ENCODE results near the gene CACNB4.
"Not testable (repeated sequence)": the region's sequence is repeated elsewhere in the genome, so short reads cannot be mapped to it uniquely, and the experiment has no call there.

The CACNB4 gene

DNA sequence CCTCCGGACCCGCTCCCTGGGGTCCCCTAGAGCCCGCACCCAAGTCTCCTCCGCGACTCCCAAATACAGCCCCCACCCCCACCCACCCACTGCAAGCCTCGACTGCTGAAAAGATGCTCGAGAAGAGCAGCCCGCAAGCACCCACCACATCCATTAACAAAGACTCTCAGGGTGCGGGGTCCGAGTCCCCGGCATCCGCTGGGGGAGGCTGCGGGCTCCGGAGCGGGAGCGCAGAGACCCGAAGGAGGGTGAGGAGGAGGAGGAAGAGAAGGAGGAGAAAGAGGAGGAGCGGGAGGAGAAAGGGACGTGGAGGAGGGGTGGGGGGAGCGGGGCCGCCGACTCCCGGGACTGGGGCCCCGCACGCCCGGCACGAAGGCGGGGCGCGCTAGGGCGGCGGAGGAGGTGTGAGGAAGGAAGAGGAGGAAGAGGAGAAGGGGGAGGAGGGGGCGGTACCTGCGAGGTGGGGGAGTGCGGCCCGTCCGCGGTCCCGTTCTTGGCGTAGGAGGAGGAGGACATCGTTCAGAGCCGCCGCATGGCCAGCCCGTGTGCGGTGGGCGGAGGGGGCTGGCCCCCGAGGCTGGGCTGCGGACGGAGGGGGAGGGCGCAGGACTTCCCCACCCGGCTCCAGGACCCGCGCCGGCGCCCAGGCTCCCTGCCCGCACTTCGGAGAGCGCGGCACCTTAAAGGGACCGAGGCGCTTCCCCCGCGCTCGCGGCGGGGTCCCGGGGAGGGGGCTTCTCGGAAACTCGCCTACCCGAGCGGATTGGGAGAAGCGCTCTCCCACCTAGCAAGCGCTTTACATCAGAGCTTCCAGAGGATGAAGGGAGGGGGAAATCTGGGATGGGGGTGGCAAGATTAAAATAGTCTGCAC, at the start of gene CACNB4:
TSS of gene CACNB4 (minus strand) at position 549 of the 871 bp plus-strand sequence.
- FAIRE-seq = no peak

DNA sequence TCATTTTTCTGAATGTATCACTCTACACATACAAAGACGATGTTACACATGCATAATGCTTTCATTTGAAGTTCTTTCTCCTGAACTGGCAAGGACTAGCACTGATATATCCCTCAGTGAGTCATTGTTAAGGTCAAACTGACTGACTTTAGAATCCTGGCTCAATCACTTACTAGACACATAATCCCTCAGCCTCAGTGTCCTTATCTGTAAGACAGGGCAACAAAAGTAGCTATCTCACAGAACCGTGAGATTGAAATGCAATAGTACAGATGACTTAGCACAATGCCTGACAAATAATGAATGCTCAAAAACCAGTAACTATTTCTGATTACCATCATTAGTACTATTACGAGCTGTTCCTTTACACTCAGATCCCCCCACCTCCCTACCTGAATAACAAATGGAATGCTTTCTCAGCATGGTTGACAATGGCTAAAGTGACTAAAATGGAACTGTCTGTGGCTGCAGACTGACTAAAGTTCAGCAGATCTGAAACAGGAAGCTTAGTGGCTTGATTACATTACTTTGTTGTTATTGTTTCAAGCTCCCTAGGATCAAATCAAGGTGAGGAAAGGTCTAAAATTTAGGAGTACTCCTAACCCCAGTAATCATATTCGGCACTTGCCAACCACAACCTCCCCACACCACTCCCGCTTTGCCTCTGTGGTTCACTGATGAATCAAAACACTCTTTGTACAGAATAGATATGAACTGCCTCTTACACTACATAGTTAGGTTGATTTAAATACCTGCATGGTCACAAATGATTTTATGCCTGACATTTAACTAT, 35.8 kb upstream of the CACNB4 start:
- FAIRE-seq = no peak

DNA sequence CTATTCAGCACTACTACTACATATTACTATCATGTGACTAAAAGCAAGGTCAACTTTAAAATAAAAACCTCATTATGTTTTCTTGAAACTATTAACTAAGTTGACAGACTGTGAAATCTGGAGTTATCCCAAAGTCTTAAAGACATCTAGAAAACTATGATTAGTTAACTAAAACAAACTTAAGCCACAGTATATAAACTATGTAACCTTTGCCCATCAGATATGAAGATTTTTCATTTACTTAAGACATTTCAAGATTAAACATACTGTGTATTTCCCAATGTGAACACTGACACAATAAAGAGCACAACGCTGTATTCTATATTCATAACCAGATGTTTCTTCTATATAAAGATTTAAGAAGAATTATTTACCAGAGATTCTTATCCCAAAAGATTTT, 33.5 kb upstream of the CACNB4 start:
- FAIRE-seq = peak; percentile 43

- FAIRE-seq = no peak
Observed at GRCh38 chr2:152127628-152128027, 28.8 kb upstream of the CACNB4 start.

DNA sequence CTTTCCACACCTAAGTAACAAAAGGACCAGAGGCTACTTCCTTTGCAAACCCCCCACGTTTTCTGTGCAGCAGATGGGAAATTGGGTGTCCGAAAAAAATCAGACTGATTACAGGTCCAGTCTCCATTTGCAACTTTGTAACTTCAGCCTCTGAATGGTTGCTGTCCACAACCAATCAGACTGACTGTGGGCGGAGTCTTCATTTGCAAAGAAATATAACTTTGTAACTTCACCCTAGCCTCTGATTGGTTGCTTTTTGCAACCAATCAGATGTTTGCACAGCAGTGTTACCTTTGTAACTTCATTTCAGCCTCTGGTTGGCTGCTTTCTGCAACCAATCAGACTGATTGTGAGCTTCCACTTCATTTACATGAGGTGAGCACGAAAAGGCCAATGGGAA, 27.8 kb upstream of the CACNB4 start:
- no peak for FAIRE-seq

DNA sequence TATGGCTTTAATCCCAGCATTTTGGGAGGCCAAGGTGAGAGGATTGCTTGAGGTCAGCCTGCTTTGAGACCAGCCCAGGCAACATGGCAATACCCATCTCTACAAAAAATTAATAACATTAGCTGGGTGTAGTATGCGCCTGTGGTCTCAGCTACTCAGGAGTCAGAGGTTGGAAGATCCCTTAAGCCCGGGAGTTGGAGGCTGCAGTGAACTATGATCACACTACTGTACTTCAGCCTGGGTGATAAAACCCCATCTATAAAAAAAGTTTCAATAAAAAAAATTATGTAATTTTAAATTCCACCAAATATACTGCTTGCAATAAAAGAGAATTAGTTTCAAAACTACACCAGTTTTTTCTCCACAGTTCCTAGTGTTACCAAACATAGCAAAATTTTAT, 23.3 kb upstream of the CACNB4 start:
- no peak for FAIRE-seq

DNA sequence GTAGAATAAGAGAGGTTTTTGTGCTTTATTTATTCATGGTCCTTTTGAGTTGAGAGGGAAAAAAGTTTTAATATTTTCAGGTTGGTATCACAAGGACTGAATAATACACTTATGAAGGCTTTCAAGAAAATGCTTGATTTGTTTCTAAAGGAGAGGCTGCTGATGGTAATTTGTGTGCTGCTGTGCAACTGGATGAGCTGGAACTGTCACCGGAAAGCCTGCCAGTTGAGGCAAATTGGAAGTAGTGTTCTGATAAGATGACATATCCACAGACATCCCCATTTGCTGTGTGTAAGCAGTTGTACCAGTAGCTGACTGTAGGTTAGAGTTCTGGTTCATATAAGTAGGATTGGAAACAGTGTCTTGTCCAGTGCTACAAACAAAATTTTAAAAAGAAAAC, 21.6 kb upstream of the CACNB4 start:
- FAIRE-seq = no peak

DNA sequence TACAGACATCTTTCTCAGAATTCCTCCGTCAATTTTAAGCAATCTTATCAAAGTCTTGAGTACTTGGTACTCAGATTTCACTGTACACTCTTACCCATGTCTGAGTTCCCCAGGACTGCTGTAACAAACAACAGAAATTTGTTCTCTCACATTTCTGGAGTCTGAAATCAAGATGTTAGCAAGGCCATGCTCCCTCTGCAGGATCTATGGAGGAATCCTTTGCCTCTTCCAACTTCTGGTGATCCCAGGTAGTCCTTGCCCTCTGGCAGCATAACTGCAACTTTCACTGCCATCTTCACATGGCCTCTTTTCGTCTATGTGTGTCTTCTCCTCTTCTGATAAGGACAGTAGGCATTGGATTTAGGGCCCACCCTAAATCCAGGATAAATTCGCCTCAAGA, 17.1 kb upstream of the CACNB4 start:
- no peak for FAIRE-seq

- no peak for FAIRE-seq
Observed at GRCh38 chr2:152114366-152114765, 15.5 kb upstream of the CACNB4 start.

DNA sequence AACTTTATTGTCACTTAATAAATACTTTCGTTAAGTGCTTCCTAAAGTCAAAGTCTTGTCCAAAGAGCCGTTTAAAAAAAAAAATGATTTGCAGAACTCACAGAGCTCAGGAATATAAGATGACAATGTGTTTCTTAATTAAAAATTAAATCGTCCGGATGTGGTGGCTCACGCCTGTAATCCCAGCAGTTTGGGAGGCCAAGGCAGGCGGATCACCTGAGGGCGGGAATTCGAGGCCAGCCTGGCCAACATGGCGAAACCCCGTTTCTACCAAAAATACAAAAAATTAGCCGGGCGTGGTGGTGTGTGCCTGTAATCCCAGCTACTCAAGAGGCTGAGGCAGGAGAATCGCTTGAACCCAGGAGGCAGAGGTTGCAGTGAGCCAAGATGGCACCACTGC, 8.3 kb upstream of the CACNB4 start:
- FAIRE-seq = not testable (repeated sequence)

DNA sequence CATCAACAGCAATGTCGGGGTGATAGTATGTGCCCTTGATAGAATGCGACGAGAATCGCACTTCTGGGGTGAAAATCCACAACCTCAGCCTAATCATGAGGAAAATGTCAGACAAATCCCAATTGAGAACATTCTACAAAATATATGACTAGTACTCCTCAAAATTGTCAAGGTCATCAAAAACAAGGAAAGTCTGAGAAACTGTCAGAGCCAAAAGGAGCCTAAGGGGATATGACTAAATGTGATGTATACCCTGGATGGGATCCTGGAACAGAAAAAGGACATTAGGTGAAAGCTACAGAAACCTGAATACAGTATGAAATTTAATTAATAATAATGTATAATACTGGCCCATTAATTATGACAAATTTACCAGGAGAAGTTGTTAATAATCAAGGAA, 7.6 kb upstream of the CACNB4 start:
- FAIRE-seq = no peak

GRCh38 chr2:152103271-152103670, 4.4 kb upstream of the CACNB4 start:
- FAIRE-seq = no peak

- FAIRE-seq = no peak
Observed at GRCh38 chr2:152100961-152101360, 2.1 kb upstream of the CACNB4 start.

- no peak for FAIRE-seq
Observed at GRCh38 chr2:152099367-152100050, 665 bp upstream of the CACNB4 start.

DNA sequence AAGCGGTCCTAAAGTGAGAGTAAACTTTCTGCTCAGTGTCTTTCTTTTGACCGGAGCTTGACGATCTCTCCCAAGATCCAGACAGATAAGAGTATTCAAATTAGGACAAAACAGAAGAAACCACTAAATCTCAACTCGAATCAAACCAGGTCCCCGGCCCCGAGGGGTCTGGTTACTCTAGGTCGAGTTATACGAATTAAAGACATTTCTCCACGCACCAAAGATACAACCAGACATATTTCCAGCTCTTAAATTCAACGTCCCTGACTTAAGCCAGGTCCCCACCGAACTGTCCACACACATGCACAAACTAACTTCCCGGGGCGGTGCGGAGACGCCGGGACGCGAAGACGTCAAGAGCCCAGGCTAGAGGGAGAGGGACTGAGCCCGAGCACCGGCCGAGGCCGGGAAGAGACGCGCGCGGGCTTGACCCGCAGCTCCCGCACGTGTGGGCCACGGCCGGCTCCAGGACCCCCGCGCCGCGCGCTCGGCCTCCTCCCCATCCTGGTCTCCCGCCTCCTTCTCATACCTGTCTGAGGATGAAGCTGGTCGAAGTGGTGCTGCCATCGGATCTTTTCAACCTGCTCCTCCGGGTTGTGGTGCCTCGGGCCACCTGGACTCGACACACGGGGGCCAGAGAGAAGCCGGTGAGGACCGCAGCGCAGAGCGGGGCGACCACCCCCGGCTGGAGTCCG, 896 bp downstream of the CACNB4 start:
- FAIRE-seq = no peak

- FAIRE-seq = no peak
Observed at GRCh38 chr2:152097290-152097800, 1.5 kb downstream of the CACNB4 start.

DNA sequence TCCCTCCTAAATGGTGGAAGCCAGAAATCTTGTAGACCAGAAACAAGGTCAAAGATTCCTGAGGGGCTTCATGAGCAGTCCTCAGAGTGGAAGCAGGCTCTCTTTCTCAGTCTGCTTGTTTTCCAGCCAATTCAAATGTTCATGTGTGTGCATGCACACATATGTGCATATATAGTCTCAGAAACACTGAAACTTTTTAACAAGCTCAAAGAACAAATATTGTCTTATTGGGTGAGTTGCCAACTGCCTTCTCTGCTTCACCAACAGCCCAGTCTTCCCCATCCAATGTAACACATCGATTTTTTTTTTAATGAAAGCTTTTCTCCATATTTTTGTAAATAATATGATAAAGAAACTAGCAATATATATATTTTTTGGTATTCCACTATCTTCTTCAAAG, 3.7 kb downstream of the CACNB4 start:
- FAIRE-seq = no peak

GRCh38 chr2:152094014-152094413, 4.8 kb downstream of the CACNB4 start:
- FAIRE-seq = no peak

GRCh38 chr2:152093464-152093863, 5.4 kb downstream of the CACNB4 start:
- no peak for FAIRE-seq

- no peak for FAIRE-seq
Observed at GRCh38 chr2:152092095-152092494, 6.7 kb downstream of the CACNB4 start.

DNA sequence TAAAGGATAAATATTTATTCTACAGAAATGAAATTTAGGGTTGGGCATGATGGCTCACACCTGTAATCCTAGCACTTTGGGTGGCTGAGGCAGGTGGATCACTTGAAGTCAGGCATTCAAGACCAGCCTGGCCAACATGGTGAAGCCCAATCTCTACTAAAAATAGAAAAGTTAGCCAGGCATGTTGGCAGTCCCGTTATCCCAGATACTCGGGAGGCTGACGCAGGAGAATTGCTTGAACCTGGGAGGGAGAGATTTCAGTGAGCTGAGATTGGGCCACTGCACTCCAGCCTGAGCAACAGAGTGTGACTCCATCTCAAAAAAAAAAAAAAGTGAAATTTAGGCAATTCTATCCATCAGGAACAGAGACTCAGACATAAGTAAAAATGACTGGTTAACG, 8.1 kb downstream of the CACNB4 start:
- not testable (repeated sequence) for FAIRE-seq

- FAIRE-seq = no peak
Observed at GRCh38 chr2:152089238-152089637, 9.6 kb downstream of the CACNB4 start.

DNA sequence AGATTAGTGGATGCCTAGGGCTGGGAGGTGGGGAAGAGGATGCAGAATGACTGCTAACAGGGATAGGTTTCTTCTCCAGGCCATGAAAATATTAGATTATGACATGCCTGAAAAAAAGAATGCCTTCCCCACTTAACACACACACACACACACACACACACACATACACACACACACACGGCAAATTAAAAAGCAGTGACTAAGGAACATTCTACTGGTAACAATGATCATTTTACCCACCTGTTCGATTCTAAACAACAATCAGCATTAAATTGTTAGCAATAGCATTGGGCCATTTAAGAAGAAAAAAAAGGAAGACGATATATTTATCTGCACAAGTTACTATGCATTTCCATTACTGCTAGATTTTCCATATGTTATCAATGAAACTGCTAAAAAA, 10.8 kb downstream of the CACNB4 start:
- FAIRE-seq = no peak

All from islet of Langerhans (tissue), 1 donor.